ENCODE results near the gene ATXN10.

Gene ATXN10

DNA sequence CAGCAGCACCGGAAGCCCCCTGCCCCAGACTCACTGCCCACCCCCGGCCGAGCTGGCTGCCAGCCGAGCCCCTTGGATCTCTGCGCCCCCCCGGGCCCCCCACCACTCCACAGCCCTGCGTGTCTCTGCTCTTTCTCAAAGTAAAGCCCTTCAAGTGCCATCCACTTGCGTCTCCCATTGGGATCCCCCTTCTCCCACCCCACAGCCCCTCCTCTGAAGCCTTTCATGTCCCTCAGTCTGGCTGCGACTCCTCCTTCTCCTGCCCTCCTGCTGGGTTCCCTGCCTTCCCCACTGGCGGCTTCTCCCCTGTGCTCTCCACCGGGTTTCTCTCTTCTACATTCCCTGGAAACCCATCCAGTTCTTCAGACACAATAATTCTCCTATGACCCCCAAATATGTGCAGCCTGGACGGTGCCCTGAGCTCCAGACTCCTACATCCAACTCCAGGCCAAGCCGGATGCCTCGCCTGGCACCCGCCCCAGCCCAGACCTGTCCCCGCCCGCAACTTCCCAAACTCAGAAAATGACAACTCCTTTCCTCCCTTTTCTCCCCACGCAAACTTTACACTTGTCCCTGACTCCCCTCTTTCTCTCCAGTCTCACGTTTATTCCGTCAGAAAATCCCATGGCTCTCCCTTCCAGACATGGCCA, 196.4 kb downstream of the ATXN10 start:
- in situ Hi-C loops (cut with HindIII; ENCODE audit: low sequenced_read_pairs) = no loop called here

DNA sequence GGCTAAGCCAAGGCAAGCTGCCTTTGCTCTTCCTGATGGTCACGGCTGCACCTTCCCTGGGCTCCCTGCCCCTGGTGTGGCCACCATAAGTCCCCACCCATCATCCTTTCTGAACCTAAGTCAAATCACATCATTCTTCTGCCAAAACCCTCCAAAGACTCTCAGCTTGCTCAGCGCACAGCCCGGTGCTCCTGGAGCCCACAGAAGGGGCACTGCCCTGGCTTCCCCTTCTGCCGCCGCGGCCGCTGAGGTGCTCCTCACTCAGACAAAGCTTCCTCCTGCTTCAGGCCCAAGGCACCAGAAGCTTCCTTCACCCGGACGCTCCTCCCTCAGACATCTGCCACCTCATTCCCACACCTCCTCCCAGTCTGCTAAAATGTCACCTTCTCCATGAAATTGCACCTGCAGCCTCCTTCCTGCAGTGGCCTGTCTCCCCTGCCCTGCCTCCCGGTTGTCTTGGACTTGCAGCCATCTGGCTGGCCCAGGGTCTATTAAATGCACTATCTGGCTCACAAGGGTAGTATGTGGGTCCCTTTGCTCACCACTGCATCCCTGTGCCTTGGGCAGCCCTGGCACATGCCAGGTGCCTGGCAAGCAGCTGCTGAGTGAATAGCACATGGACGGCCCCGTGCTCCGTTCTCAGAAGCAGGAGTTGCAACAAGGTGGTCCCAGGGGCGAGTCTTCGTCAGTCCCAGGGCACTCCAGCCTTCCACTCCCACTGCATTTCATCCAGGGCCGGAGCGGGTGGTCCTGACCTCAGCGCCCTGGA, 197.1 kb downstream of the ATXN10 start:
- in situ Hi-C loops (cut with HindIII; ENCODE audit: low sequenced_read_pairs) = no loop called here

DNA sequence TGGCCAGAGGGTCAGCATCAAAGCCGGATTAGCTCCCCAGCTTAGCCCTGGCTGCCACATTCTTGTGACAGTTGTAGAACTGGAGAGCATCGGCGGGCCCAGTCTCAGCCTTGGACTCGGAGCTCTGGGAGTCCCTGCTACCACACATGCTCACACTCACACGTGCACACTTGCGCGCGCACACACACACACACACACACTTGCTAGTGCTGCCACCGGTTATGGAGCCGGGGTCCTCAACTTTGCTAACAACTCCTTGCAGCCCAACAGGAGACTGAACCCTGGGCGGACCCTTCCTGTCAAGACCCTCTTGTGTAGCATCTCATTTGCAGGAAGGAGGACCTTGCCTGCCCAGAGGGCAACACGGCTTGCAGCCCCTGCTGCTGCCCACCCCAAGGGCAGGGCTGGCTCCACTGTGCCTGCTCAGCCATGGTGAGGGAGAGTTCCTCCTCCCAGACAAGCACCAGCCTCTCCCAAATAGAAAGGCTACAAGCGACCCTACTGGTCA, 197.8 kb downstream of the ATXN10 start:
- in situ Hi-C loops (cut with HindIII; ENCODE audit: low sequenced_read_pairs) = no loop called here

DNA sequence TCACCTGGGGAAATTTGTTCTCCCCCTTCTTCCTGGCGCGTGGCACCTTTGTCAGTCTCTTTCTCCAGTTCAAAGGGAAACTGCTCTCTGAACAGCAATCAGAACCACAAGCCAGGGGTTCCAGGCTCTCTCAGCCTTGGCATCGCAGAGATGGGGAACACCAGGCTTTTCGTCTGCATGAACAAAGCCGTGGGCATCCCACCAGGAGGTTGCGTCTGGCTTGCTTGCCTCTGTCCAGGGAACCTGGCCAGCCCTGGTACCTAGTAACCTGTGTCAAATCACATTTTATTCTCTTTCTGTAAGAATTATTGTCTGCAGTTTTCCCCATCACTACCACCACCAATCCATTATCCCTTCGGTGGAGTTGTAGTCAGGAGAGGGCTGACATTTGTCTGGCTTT, 198.4 kb downstream of the ATXN10 start:
- in situ Hi-C loops (cut with HindIII; ENCODE audit: low sequenced_read_pairs) = no loop called here

DNA sequence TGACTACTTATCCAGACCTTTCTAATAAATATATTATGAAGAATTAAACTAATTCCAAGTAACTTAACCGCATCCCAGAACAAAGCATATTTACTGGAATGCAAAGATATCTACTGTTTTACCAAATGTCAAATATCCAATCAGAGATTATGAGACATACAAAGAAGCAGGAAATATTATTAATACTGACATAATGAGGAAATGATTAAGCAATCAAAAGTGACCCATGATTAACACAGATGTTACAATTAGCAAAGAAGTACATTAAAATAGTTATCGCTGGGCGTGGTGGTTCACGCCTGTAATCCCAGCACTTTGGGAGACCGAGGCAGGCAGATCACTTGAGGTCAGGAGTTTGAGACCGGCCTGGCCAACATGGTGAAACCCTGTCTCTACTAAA, 200.1 kb downstream of the ATXN10 start:
- in situ Hi-C loops (cut with HindIII; ENCODE audit: low sequenced_read_pairs) = no loop called here

DNA sequence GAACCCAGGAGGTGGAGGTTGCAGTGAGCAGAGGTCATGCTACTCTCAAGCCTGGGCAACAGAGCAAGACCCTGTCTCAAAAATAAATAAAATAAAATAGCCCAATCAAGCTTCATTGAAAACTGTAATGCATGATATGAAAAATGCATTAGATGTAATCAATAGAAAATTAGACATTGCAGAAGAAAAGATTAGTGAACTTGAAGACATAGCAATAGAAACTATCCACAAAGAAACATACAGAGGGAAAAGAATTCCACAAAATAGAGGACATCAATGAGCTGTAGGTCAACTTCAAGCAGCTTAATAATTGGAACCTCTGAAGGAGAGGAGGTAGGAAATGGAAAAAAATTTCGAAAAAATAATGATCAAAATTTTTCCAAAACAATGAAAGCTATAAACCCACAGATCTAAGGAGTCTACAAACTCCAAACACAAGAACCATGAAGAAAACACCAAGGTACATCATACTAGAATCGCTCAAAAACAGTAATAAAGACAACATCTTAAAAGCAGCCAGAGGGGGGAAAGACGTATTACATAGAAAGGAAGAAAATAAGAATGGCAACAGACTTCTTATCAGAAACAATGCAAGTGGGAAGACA, 201.1 kb downstream of the ATXN10 start:
- in situ Hi-C loops (cut with HindIII; ENCODE audit: low sequenced_read_pairs) = no loop called here

DNA sequence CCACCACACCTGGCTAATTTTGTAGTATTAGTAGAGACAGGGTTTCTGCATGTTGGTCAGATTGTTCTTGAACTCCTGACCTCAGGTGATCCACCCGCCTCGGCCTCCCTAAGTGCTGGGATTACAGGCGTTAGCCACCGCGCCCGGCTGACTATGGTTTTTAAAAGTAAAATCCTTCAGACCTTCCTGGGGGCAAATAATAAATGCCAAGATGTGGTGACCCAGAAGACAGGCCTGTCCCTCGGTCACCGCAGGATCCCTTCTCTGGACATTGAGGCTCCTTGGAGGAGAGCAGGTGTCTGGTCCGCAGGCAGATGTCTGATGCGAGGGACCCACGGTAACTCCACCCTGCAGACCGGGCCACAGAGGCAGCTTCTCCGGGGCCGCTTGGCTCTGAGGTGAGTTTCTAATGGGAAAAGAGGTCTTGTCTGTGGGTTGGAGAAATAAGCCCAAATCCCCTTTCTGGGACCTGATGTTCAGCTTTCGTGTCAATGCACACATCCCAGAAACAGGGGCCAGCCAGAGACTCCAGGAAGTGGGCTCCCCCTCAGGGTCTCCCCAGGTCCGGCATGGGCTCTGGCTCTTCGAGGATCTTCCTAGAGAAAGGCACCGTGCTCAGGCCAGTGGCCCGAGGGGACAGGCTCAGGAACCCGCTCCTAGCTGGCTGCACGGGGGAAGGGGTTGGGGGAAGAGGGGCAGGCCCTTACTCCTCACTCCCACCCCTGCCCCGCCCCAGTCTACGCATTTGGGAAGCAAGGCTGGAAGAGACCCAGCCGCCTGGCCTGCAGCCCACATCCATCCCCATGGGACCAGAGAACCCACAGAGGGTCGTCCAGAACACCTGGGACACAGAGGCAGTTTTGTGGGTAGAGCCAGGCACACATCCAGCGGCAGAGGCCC, 204.8 kb downstream of the ATXN10 start:
- in situ Hi-C loops (cut with HindIII; ENCODE audit: low sequenced_read_pairs) = no loop called here

DNA sequence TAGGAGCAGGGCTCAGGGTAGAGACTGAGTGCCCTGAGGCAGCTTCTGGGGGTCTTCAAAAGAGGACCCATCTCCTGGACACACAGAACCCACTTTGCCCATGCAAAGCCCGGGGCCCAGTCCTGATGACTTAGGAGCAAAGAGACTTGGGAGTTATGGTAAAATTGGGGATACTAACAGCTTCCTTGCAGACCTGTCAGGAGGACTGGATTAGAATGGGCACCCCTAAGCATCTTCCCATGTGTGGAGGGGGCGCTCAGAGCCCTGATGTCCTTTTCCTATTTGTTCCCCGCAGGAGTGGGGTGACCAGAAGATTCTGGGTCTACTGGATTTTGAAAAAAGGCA, 205.4 kb downstream of the ATXN10 start:
- in situ Hi-C loops (cut with HindIII; ENCODE audit: low sequenced_read_pairs) = no loop called here

DNA sequence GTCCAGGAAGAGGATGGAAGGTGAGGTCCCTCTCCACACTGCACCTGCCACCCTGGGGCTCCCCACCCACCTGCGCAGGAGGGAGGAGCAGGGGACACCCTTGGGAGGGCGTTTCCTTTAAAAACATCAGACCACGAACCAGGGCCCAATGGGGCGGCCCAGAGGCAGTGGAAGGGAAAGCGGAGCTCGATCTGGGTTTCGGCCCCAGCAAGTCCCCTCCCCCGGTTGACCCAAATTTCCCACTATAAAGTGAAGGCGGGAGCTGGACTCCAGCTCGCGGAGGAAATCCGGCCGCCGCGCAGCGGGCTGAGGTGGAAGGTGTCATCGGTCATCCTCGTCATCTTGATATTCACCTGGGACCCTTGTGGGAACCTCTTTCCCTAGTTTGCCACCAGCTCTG, 206.0 kb downstream of the ATXN10 start:
- in situ Hi-C loops (cut with HindIII; ENCODE audit: low sequenced_read_pairs) = no loop called here

DNA sequence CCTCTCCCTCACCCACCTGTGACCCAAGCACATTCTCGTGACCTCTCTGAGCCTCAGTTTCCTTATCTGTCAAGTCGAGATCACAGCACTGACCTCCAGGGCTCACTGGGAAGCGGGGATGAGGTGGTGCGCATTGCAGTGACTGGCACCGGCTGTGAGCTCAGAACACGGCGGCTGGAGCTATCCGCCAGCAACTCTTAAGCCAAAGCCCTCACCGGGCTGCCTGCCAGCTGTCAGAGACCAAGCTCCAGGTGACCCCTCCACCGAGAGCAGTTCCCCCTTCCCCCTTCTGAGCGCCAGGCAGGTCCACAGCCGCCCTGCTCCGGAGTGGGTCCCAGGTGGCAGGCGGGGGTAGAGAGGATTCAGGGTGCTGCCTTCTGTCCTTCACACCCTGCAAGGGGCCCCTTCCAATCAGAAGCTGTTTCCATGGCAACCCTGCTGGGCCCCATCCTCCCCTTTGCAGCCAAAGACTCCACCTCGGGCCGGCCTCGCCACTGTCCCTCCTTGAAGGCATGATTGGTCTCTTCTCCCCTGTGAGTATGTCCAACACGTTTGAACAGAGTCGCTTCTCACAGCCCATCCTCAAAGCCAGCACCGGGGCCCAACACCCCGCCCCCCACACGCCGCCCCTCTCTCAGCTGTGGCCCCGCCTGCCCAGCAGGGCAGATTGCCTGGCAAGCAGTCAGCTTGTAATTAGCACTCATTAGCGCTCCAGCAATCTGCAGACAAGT, 206.6 kb downstream of the ATXN10 start:
- in situ Hi-C loops (cut with HindIII; ENCODE audit: low sequenced_read_pairs) = no loop called here

DNA sequence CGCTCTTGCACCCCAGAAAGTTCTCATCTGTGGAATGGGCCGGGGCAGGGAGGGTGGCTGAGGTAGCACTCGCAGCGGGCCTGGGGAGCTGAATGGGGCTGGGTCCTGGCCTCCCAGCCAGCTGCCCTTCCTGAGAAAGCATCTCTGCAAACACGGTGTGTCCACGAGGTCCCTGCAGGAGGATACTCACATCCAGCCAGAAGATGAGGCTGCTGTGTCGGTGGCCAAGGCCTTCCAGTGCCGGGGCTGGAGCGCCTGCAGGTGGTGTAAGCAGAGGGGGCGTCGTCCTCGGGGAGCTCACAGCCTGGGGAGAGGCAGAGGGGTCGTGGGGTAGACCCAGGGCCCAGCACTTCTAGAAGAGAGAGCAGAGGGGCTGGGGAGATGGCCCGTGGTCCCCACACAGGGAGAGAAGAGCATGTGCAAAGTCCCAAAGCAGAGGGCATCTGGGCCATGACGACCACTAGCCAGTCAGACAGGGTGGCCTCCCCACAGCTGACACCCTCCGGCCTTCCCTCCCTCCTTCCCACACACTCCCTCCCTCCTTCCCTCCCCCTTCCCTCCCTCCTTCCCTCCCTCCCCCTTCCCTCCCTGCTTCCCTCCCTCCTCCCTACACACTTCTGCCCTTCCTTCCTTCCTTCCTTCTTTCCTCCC, 207.4 kb downstream of the ATXN10 start:
- in situ Hi-C loops (cut with HindIII; ENCODE audit: low sequenced_read_pairs) = no loop called here

DNA sequence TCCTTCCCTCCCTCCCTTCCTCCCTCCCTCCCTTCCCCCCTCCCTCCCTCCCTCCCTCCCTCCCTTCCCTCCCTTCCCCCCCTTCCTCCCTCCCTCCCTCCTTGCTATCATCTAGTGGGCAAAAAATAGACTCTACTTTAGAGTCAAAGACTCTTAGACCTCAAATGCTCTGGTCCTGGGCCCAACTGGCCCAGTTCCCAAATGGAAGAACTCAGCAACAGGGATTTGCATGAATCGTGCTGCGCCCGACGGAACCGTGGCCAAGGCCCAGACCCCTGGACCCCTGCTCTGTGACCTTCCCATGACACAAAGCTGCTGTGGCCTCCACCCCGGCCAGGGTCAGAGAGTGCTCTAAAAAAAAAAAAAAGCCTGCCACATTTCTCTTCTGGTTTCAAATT, 207.9 kb downstream of the ATXN10 start:
- in situ Hi-C loops (cut with HindIII; ENCODE audit: low sequenced_read_pairs) = no loop called here

DNA sequence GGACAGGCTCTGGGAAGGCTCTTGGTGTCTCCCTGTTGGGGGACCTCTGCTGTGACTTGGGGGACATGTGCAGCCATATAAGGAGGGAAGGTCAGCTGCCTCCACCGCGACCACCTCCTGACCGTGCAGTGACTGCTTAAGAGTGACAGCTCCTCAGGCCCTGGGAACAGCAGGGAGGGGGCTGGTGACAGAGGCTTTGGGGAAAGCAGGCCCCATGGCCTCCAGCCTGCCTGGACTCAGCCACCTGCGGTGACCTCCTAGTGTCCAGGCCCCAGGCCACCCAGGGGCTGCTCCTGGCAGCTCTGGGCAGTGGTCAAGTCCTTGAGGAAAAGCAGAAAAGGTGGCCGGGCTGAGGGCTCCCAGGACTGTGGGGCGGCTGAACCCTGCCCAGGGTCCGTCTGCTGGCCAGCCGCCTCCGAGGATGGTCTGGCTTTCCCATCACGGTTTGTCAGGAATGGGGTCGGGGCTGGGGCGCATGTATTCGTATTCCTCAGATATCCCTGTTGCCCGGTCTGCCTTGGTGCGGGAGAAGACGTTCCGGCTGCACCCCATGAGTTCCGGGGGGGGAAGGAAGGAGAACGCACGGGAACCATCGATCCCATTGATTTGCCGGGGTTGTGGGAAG, 208.6 kb downstream of the ATXN10 start:
- in situ Hi-C loops (cut with HindIII; ENCODE audit: low sequenced_read_pairs) = no loop called here

DNA sequence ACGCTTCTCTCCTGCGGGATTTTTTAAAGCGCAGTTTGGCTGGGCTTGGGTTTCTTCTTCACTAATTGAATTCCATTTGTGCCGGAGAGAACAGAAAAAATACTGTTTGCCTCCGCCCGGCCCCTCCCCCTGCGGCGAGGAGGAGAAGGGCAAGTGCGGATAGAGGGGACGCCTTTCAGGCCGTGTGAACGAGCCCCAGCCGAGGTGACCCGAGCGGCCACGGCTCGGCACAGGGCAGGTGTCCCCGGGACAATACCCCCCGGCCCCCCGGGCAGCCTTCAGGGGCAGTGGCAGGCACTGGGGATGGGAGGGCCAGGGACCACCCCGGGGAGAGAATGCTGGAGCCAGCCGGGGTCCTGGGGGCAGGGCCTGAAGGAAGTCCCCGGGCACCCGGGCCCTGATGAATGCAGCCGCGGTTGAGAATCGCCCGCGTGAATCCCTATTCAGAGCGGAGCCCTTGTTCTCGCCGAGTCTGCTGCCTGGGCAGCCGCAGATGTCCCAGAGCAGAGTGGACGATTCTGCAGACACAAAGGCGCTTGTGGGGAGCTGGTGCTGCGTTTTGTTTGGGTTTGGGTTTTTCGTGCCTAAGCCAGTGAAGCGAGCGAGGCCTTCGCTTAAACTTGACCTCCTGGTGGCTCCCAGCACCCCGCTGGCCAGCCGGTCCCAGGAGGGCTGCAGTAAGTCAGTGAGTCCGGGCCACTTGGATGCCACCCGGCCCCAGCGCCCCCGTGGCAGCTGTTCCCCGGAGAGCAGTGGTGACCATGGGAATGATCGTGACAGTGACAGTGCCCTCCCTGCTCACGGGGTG, 209.3 kb downstream of the ATXN10 start:
- in situ Hi-C loops (cut with HindIII; ENCODE audit: low sequenced_read_pairs) = no loop called here

DNA sequence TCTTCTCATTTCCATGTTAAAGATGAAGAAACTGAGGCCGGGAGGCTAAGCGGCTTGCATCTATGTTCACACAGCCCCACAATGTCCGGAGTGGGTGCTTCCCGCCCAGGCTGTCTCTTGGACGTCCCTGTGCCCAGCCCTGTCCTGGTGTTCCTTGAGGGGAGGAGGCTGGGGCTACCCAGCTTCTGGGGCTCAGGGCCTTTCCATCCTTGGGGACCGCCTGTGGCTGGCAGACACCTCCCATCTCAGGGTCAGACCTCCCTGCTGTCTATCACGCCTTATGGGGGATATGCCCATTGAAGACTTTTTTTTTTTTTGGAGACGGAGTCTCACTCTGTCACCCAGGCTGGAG, 209.9 kb downstream of the ATXN10 start:
- in situ Hi-C loops (cut with HindIII; ENCODE audit: low sequenced_read_pairs) = no loop called here

DNA sequence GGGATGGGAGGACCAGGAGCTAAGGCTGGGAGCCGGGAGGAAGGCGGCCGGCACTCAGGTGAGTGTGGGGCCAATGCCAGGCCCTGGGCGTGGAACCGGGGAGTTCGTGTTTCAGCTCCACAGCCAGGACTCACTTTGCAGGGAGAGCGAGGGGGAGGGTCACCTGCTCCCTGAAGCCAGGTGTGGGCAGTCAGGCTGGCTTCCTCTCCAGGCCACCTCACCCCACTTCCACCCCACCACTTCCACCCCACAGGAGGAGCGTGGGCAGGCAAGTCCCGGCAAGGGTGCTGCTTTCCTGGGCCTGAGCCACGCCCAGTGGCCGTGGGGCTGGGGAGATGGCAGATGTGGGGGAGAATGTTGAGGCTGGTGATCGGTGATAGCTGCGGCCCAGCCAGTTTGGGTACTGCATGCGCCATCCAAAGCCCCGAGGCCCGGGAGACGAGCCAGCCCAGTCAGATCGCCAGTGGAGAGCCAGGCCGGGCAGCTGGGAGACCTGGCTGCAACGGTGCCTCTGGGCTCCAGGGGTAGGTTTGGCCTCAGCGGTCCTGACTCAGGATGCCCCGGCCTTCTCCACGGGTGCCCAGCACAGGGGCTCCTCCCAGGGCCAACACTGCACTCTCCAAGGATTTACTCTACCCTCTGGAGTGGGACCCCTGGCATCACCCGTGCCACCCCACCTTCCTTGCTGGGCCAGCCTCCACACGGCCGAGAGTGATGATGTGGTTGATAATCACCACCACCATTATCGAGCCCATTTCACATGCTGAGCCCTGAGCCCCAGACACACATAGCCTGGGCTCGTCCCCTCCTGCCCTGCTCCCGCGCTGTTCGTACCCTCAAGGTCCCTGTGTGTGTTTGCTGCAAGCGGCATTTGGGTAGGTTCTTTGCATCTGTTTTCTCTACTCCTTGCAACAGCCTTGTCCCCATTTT, 211.5 kb downstream of the ATXN10 start:
- in situ Hi-C loops (cut with HindIII; ENCODE audit: low sequenced_read_pairs) = no loop called here

DNA sequence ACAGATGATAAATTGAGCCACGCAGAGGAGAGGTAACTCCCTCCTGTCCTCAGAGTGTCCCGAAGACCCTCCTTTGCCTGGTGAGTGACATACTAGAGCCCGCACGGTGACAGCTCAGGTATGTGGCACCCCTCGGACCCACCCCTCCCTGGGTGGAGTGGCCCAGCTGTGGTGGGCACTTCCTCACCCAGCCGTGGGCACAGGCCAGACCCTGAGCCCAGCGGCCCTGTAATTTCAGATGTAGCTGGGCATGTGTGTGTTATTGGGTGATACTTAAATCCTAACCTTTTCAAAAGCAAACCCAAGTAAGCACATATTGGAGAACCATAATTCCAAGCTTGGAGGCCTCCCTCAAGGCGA, 212.2 kb downstream of the ATXN10 start:
- in situ Hi-C loops (cut with HindIII; ENCODE audit: low sequenced_read_pairs) = no loop called here
